K562 (cell line): ENCODE results near the gene GALNS. TPM values are rescaled to one million over a fixed set of nuclear protein-coding genes. Genes with fewer than 3 reads are reported as not detected.

Experiments
- BRD4 ChIP-seq: fragments of 200-600 bp; sonication (generic); IDR thresholded peaks from 2 replicates; pipeline ENCODE4 v1.6.1; 2017; ENCODE audit warnings: inconsistent platforms
- ELF2 ChIP-seq: fragments of 250-450 bp; sonication (Bioruptor Pico); IDR thresholded peaks from 2 replicates; pipeline ENCODE4 v1.5.0; 2021; ENCODE audit warnings: mild to moderate bottlenecking
- FOXK1 ChIP-seq: sonication (generic); formaldehyde crosslinking; IDR thresholded peaks from 2 replicates; pipeline ENCODE4 v1.8.0; 2022; ENCODE audit warnings: missing genetic modification reagents, mild to moderate bottlenecking, borderline replicate concordance
- HNRNPLL ChIP-seq: fragments of 200-400 bp; formaldehyde crosslinking; IDR thresholded peaks from 2 replicates; pipeline ENCODE4 v1.6.1; 2017; ENCODE audit warnings: low read length, low read depth, mild to moderate bottlenecking; ENCODE audit not compliant: poor library complexity, severe bottlenecking
- KLF10 ChIP-seq: fragments of 250-450 bp; sonication (Bioruptor Pico); IDR thresholded peaks from 2 replicates; pipeline ENCODE4 v1.6.1; 2021; ENCODE audit warnings: matching md5 sums
- KLF6 ChIP-seq: fragments of 250-450 bp; sonication (Bioruptor Pico); IDR thresholded peaks from 2 replicates; pipeline ENCODE4 v1.4.0; 2020; ENCODE audit warnings: mild to moderate bottlenecking, moderate library complexity, borderline replicate concordance
- MAZ ChIP-seq, 2 experiments: fragments of 450-650 bp in 1 of 2; sonication (generic) in 1 of 2; formaldehyde crosslinking; IDR thresholded peaks in 1 of 2; conservative IDR thresholded peaks in 1 of 2; 2 replicates each; pipeline versions ENCODE4 v1.4.0 to v1.5.0; 2020; ENCODE audit warnings: mild to moderate bottlenecking in 1 of 2, missing genetic modification reagents in 1 of 2
- NBN ChIP-seq: fragments of 450-650 bp; IDR thresholded peaks from 2 replicates; pipeline ENCODE4 v1.6.1; 2016; ENCODE audit warnings: low read depth, mild to moderate bottlenecking
- NELFE ChIP-seq: IDR thresholded peaks from 2 replicates; pipeline ENCODE4 v1.6.1; 2011; ENCODE audit warnings: mild to moderate bottlenecking; ENCODE audit not compliant: insufficient read depth, insufficient read length
- NFYB ChIP-seq: IDR thresholded peaks from 2 replicates; pipeline ENCODE4 v1.6.1; 2011; ENCODE audit warnings: mild to moderate bottlenecking, moderate library complexity; ENCODE audit not compliant: insufficient read length; ENCODE audit errors: extremely low read depth
- PCBP2 ChIP-seq: fragments of 200-400 bp; formaldehyde crosslinking; IDR thresholded peaks from 2 replicates; pipeline ENCODE4 v1.6.1; 2018; ENCODE audit warnings: low read length, low read depth, mild to moderate bottlenecking, moderate library complexity; ENCODE audit not compliant: poor library complexity, severe bottlenecking
- PPARD ChIP-seq: fragments of 250-450 bp; sonication (Bioruptor Pico); IDR thresholded peaks from 2 replicates; pipeline ENCODE4 v1.8.0; 2022; ENCODE audit warnings: inconsistent platforms, mild to moderate bottlenecking, moderate library complexity
- RUNX1 ChIP-seq: sonication (generic); IDR thresholded peaks from 2 replicates; pipeline ENCODE4 v1.6.1; 2016; ENCODE audit warnings: antibody characterized with exemption, low read depth
- TAF15 ChIP-seq: fragments of 200-400 bp; formaldehyde crosslinking; IDR thresholded peaks from 2 replicates; pipeline ENCODE4 v1.6.1; 2017; ENCODE audit warnings: mild to moderate bottlenecking, low read depth, low read length, moderate library complexity
- XRCC3 ChIP-seq: fragments of 450-650 bp; IDR thresholded peaks from 2 replicates; pipeline ENCODE4 v1.6.1; 2017; ENCODE audit warnings: mild to moderate bottlenecking, moderate library complexity
- ZNF274 ChIP-seq: IDR thresholded peaks from 2 replicates; pipeline ENCODE4 v1.6.1; 2011; ENCODE audit warnings: low read depth, mild to moderate bottlenecking, low read length, moderate library complexity, borderline replicate concordance
- ZNF436 ChIP-seq: fragments of 250-450, 450-650 bp; sonication (Bioruptor Pico); formaldehyde crosslinking; IDR thresholded peaks from 2 replicates; pipeline ENCODE4 v1.7.0; 2020; ENCODE audit warnings: mild to moderate bottlenecking
- ZNF589 ChIP-seq: fragments of 200-800 bp; sonication (Bioruptor generic); IDR thresholded peaks from 2 replicates; pipeline ENCODE4 v1.6.1; 2016; ENCODE audit warnings: low read depth, missing genetic modification characterization, missing compliant biosample characterization
- ZNF644 ChIP-seq: fragments of 200-800 bp; sonication (Bioruptor generic); IDR thresholded peaks from 2 replicates; pipeline ENCODE4 v1.6.1; 2016; ENCODE audit warnings: low read depth, missing genetic modification characterization, missing compliant biosample characterization
- polyA plus RNA-seq, 8 experiments: library from polyadenylated mRNA; depleted of rRNA in 4 of 8; stranded (reverse) in 5 of 8; unstranded in 3 of 8; fragments of >200 nt; fragmentation: Nextera tagmentation in 2 of 8; fragmentation: Illumina TruSeq in 1 of 8; extraction: Ambion mirVana in 2 of 8; extraction: Trizol in 1 of 8; gene quantifications; 2 replicates each; pipeline versions ENCODE4 v1.2.1 to v1.2.3, GENCODE V29; 2011 to 2014; ENCODE audit warnings: inconsistent platforms in 1 of 8, missing spikeins in 1 of 8
- total RNA-seq, 7 experiments: library from RNA; depleted of rRNA in 6 of 7; stranded (reverse); fragments of >200 nt in 6 of 7; fragmentation: Illumina TruSeq in 2 of 7; extraction: Trizol in 2 of 7; gene quantifications; 2 replicates each; pipeline versions ENCODE4 v1.2.1 to v1.2.3, GENCODE V29; 2011 to 2021; ENCODE audit warnings: low replicate concordance in 1 of 7
- TF ChIP-seq, protein P1 (sequence below): fragments of 250-450 bp; sonication (Bioruptor Pico); IDR thresholded peaks from 2 replicates; pipeline ENCODE4 v1.8.0; 2022; ENCODE audit warnings: inconsistent platforms
- TF ChIP-seq, protein P2 (sequence below): fragments of 450-650 bp; IDR thresholded peaks from 2 replicates; pipeline ENCODE4 v1.6.1; 2016; ENCODE audit warnings: borderline replicate concordance
- TF ChIP-seq, protein P3 (sequence below), 2 experiments: fragments of 450-650 bp; IDR thresholded peaks; 2 replicates each; pipeline ENCODE4 v1.6.1; 2016
- TF ChIP-seq, protein P4 (sequence below): sonication (generic); formaldehyde crosslinking; IDR thresholded peaks from 2 replicates; pipeline ENCODE4 v1.8.0; 2022; ENCODE audit warnings: mild to moderate bottlenecking, missing genetic modification reagents

The GALNS gene
- total and polyA plus RNA-seq, 9 of the 15 experiments (the other 6 are each of a cell fraction or from before 2014, with no cell fraction given), result 0.38 to 13.2 (median 4.3) TPM

DNA sequence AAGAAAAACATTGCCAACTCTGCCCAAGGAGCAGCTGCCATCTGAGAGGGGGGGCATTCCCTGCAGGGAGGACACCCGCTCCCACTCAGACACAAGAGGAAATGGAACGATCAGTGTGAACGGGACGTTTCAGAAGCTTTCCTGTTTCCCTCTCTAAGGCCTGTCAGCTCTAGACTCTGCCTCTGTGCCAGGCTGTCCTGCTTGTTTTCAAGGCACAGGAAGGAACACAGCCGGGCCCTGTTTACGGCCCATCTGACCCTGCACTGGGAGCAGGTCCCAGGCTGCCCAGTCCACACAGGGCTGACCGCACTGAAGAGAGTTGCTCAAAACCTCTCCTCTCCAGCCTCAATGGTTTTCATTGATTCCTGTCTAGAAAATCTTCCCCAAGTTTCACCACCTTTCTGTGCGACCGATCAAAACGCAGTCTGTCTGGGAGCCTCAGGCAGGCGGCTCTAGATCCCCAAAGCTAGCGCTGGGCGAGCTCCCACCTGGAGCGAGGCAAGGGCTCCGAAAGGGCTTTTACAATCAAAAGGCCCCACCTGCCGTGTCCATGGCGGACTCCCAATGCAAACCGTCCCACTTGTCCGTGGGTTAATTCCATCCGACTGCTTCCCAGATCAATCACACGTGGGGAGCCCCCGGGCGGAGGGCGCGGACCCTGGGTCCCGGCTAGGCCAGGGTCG is 73.2 kb downstream of the GALNS start (continued):
- no peak for TF ChIP-seq ZNF589 (CRISPR knock-in tag)
- TF ChIP-seq ELF2 (CRISPR knock-in tag), result no peak
- no peak for TF ChIP-seq RUNX1
- peak; percentile 12; the same call in 1 of the 2 replicates for TF ChIP-seq BRD4
- no peak for TF ChIP-seq ZNF274
- no peak for TF ChIP-seq NBN
- TF ChIP-seq PCBP2, result no peak
- peak; percentile 10 for TF ChIP-seq HNRNPLL
- TF ChIP-seq, protein P1, sequence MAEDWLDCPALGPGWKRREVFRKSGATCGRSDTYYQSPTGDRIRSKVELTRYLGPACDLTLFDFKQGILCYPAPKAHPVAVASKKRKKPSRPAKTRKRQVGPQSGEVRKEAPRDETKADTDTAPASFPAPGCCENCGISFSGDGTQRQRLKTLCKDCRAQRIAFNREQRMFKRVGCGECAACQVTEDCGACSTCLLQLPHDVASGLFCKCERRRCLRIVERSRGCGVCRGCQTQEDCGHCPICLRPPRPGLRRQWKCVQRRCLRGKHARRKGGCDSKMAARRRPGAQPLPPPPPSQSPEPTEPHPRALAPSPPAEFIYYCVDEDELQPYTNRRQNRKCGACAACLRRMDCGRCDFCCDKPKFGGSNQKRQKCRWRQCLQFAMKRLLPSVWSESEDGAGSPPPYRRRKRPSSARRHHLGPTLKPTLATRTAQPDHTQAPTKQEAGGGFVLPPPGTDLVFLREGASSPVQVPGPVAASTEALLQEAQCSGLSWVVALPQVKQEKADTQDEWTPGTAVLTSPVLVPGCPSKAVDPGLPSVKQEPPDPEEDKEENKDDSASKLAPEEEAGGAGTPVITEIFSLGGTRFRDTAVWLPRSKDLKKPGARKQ (CRISPR knock-in tag), result no peak
- TF ChIP-seq, protein P2, sequence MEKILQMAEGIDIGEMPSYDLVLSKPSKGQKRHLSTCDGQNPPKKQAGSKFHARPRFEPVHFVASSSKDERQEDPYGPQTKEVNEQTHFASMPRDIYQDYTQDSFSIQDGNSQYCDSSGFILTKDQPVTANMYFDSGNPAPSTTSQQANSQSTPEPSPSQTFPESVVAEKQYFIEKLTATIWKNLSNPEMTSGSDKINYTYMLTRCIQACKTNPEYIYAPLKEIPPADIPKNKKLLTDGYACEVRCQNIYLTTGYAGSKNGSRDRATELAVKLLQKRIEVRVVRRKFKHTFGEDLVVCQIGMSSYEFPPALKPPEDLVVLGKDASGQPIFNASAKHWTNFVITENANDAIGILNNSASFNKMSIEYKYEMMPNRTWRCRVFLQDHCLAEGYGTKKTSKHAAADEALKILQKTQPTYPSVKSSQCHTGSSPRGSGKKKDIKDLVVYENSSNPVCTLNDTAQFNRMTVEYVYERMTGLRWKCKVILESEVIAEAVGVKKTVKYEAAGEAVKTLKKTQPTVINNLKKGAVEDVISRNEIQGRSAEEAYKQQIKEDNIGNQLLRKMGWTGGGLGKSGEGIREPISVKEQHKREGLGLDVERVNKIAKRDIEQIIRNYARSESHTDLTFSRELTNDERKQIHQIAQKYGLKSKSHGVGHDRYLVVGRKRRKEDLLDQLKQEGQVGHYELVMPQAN, result peak; percentile 24; the same call in 1 of the 2 replicates
- no peak for TF ChIP-seq FOXK1
- TF ChIP-seq KLF6, result no peak
- TF ChIP-seq NFYB, result no peak
- TF ChIP-seq TAF15, result peak; percentile 45; the same call in 1 of the 2 replicates
- TF ChIP-seq XRCC3, result no peak
- TF ChIP-seq, protein P3, sequence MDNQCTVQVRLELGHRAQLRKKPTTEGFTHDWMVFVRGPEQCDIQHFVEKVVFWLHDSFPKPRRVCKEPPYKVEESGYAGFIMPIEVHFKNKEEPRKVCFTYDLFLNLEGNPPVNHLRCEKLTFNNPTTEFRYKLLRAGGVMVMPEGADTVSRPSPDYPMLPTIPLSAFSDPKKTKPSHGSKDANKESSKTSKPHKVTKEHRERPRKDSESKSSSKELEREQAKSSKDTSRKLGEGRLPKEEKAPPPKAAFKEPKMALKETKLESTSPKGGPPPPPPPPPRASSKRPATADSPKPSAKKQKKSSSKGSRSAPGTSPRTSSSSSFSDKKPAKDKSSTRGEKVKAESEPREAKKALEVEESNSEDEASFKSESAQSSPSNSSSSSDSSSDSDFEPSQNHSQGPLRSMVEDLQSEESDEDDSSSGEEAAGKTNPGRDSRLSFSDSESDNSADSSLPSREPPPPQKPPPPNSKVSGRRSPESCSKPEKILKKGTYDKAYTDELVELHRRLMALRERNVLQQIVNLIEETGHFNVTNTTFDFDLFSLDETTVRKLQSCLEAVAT (IDR thresholded peaks at IDR 0.05), result peak in 1 of 2 experiments; percentile 25; a peak in 1 of 4 replicates
- TF ChIP-seq ZNF436, result no peak
- no peak for TF ChIP-seq PPARD (CRISPR knock-in tag)
- TF ChIP-seq, protein P4, sequence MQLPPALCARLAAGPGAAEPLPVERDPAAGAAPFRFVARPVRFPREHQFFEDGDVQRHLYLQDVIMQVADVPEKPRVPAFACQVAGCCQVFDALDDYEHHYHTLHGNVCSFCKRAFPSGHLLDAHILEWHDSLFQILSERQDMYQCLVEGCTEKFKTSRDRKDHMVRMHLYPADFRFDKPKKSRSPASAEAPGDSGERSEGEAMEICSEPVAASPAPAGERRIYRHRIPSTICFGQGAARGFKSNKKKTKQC, result no peak
- no peak for TF ChIP-seq NELFE
- TF ChIP-seq KLF10 (CRISPR knock-in tag), result no peak
- 0 out of 4 replicates have a peak, but pooled peaks of 1 of the 2 experiments have one; percentile 48 for TF ChIP-seq MAZ (CRISPR knock-in tag; conservative IDR thresholded peaks at IDR 0.05 in 1 of 2, IDR thresholded peaks at IDR 0.05 in 1 of 2)
- no peak for TF ChIP-seq ZNF644 (tag)
